Stomach (tissue), 4 donors: ENCODE data around the gene PITPNM3.

Source experiments
- CTCF ChIP-seq, 7 experiments: fragments of 450-650 bp in 4 of 7; fragments of 200-600 bp in 3 of 7; sonication (generic) in 3 of 7; IDR thresholded peaks; one replicate each; pipeline ENCODE4 v1.5.1; 2016 to 2019; ENCODE audit warnings: antibody characterized with exemption in 7 of 7, control low read depth in 2 of 7, mild to moderate bottlenecking in 1 of 7
- EP300 ChIP-seq: sonication (generic); formaldehyde crosslinking; IDR thresholded peaks from one replicate; pipeline ENCODE4 v1.6.1; 2017; ENCODE audit warnings: antibody characterized with exemption
- POLR2A ChIP-seq, 4 donors: fragments of 450-650 bp; IDR thresholded peaks; one replicate each; pipeline ENCODE4 v1.6.1; 2016; ENCODE audit warnings: antibody characterized with exemption in 4 of 4, control low read depth in 2 of 4, mild to moderate bottlenecking in 1 of 4, moderate library complexity in 1 of 4
- POLR2AphosphoS5 ChIP-seq, 3 donors: sonication (generic); formaldehyde crosslinking; IDR thresholded peaks; one replicate each; pipeline ENCODE4 v1.6.1; 2016; ENCODE audit warnings: antibody characterized with exemption in 3 of 3

GRCh38 chr17:6461246-6461645 lies 95.1 kb downstream of the PITPNM3 start:
- TF ChIP-seq CTCF (IDR thresholded peaks at IDR 0.05) = no peak
- TF ChIP-seq POLR2AphosphoS5 (IDR thresholded peaks at IDR 0.05) = no peak
- no peak for TF ChIP-seq POLR2A (IDR thresholded peaks at IDR 0.05)
- TF ChIP-seq EP300 = no peak
